Measurements from ENCODE around the gene BCAT1. TPM values are rescaled to one million over a fixed set of nuclear protein-coding genes. Genes with fewer than 3 reads are reported as not detected.

Gene BCAT1
- total and polyA plus RNA-seq, 9 of the 15 experiments (the other 6 are each of a cell fraction or from before 2014, with no cell fraction given): 38.5 to 157 (median 66.8) TPM

DNA sequence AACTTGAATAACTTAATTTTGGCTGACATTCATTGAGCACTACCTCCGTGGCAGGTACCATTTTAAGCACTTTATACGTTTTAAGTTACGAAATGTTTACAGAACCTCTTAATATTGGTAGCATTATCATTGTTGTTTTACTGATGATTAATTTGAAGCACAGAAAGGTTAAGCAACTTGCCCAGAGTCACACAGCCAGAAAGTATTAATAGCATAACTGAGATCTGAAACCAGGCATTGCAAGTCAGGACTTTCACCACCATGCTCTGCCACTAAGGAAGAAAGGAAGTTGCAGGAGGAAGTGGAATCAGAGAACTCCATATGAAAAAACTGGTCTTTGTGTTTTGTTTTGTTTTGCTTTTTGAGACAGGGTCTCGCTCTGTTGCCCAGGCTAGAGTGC, 28.2 kb upstream of the BCAT1 start:
- H2AFZ ChIP-seq (ENCODE audit: low read depth, low read length): no peak overlapping the region
- in situ Hi-C loops (cut with MboI) (no loop called here), intact Hi-C loops (cut with micrococcal nuclease) (no loop called here)
- no TSS peak for BruUV-seq (replicated peaks)
- DNase-seq (ENCODE audit: extremely low read depth in 1 of 4, low spot score in 3 of 4) (no peak), FAIRE-seq (no peak), ATAC-seq (no peak)
- POLR2A ChIA-PET: no interaction called here
- no peaks in the 10 kb centered on the region for H3K36me3 ChIP-seq (ENCODE audit: control insufficient read depth, insufficient read depth, low read length)
- peaks cover 0 to 2% of the 10 kb centered on the region in 2 experiments; a peak in 2 of 5 replicates for H3K4me1 ChIP-seq (replicated peaks in 1 of 2; ENCODE audit: control insufficient read depth in 2 of 2, insufficient read depth in 2 of 2, low read length in 2 of 2)
- H3K9me3 ChIP-seq (replicated peaks; ENCODE audit: control insufficient read depth, insufficient read depth, low read depth, low read length): no peaks in the 10 kb centered on the region
- no peaks in the 10 kb centered on the region for H3K9me1 ChIP-seq (ENCODE audit: control insufficient read depth, insufficient read depth, low read length)
- H3K27ac ChIP-seq (ENCODE audit: extremely low read depth, low read depth, low read length): no peak overlapping the region
- H3K4me3 ChIP-seq: no peak overlapping the region
- H3K4me2 ChIP-seq (ENCODE audit: insufficient read depth, low read length): no peak overlapping the region
- CTCF ChIA-PET (ENCODE audit: low intra/inter-chr PET ratio): no interaction called here
- H4K20me1 ChIP-seq (replicated peaks; ENCODE audit: control insufficient read depth, insufficient read depth, low read length): no peaks in the 10 kb centered on the region
- no peak for TF ChIP-seq ADNP (tag; IDR thresholded peaks at IDR 0.05)
- peak; percentile 37; the same call in 1 of the 2 replicates for TF ChIP-seq ZNF121 (CRISPR knock-in tag; conservative IDR thresholded peaks at IDR 0.05)
- TF ChIP-seq RBM25 (IDR thresholded peaks at IDR 0.05; ENCODE audit: low read depth, low read length, severe bottlenecking): peak; percentile 94
- TF ChIP-seq KDM1A (IDR thresholded peaks at IDR 0.05): peak in 1 of 2 experiments; percentile 29; a peak in 1 of 4 replicates
- TF ChIP-seq BCOR (IDR thresholded peaks at IDR 0.05): peak; percentile 82
- TF ChIP-seq ZFP36 (IDR thresholded peaks at IDR 0.05; ENCODE audit: low read depth, low read length, partially characterized antibody): peak; percentile 66
- TF ChIP-seq NR4A1 (CRISPR knock-in tag; IDR thresholded peaks at IDR 0.05): no peak
- TF ChIP-seq NR4A1 (tag; IDR thresholded peaks at IDR 0.05): no peak
- peak; percentile 57 for TF ChIP-seq CHD4 (IDR thresholded peaks at IDR 0.05; ENCODE audit: insufficient read depth, insufficient replicate concordance, low read depth, low read length, poor library complexity, severe bottlenecking)
- TF ChIP-seq, protein P1, sequence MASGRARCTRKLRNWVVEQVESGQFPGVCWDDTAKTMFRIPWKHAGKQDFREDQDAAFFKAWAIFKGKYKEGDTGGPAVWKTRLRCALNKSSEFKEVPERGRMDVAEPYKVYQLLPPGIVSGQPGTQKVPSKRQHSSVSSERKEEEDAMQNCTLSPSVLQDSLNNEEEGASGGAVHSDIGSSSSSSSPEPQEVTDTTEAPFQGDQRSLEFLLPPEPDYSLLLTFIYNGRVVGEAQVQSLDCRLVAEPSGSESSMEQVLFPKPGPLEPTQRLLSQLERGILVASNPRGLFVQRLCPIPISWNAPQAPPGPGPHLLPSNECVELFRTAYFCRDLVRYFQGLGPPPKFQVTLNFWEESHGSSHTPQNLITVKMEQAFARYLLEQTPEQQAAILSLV (tag; IDR thresholded peaks at IDR 0.05): no peak
- H3K27me3 ChIP-seq (ENCODE audit: control insufficient read depth in 2 of 2, insufficient read depth in 2 of 2, low read length in 2 of 2): no peaks in the 10 kb centered on the region; a peak in 1 of 5 replicates
- WGBS (ENCODE audit: insufficient coverage, low coverage, missing lambda C conversion rate): 29% methylated on average over 4 of the region's 4 CpGs
- no peaks in the 10 kb centered on the region for H3K79me2 ChIP-seq (ENCODE audit: control insufficient read depth, insufficient read depth, low read length)
- no peak overlapping the region for H3K9ac ChIP-seq (ENCODE audit: insufficient read depth in 1 of 2, low read depth in 2 of 2, low read length in 2 of 2)
